A549 treated with AZD9567 at 1 μM for 4 hours (cell line): ENCODE measurements around the gene HPDL. TPM values are rescaled to one million over a fixed set of nuclear protein-coding genes. Genes with fewer than 3 reads are reported as not detected.

Experiments used
- total RNA-seq: library from RNA; stranded (reverse); fragments of 200-300 nt; extraction: Qiagen RNA extraction; gene quantifications from 5 replicates; pipeline ENCODE4 v1.2.3, GENCODE V29; 2022; ENCODE audit not compliant: insufficient read depth

HPDL gene
- total RNA-seq, result 2.6 to 4.2 TPM (median 3.3 TPM) in 5 replicates

GRCh38 chr1:45326627-45327623, at the start of gene HPDL:
Gene HPDL, plus strand, starts transcription at chr1:45326895. Its CDS starts 254 bp downstream, at chr1:45327149.

GRCh38 chr1:45339789-45340558, 13.3 kb downstream of the HPDL start, which contains the start of the genes MUTYH and TOE1:
Gene MUTYH, minus strand, starts transcription at chr1:45340440. Its CDS starts 5,935 bp downstream, at chr1:45334505.
Gene TOE1, plus strand, starts transcription at chr1:45340170. Its CDS starts 83 bp downstream, at chr1:45340253.

Other genes with a start within 250 kb of the HPDL start
- 0.33 to 0.65 TPM (median 0.61 TPM) in 5 replicates for gene ZSWIM5, start 120.3 kb upstream of the HPDL start, total RNA-seq
- gene TOE1, start 13.3 kb downstream of the HPDL start, total RNA-seq, result 12.1 to 14.1 TPM (median 13.2 TPM) in 5 replicates
- gene MUTYH, start 13.5 kb downstream of the HPDL start, total RNA-seq, result 7.1 to 11.4 TPM (median 10.9 TPM) in 5 replicates
- 0.34 to 0.38 TPM (median 0.37 TPM) in 4 of 5 replicates, not detected in the other for gene TESK2, start 164.3 kb downstream of the HPDL start, total RNA-seq
- gene CCDC163, start 173.2 kb downstream of the HPDL start, total RNA-seq, result 1.5 to 2.6 TPM (median 1.9 TPM) in 5 replicates
- gene MMACHC, start 173.4 kb downstream of the HPDL start, total RNA-seq, result 1.2 to 4.9 TPM (median 1.5 TPM) in 5 replicates
- gene PRDX1, start 195.0 kb downstream of the HPDL start, total RNA-seq, result 2,040 to 2,165 TPM (median 2,060 TPM) in 5 replicates
- gene AKR1A1, start 223.9 kb downstream of the HPDL start, total RNA-seq, result 76.5 to 125 TPM (median 81.1 TPM) in 5 replicates